ENCODE results near the gene ARHGEF7. TPM values are rescaled to one million over a fixed set of nuclear protein-coding genes. Genes with fewer than 3 reads are reported as not detected.

Gene ARHGEF7
- total RNA-seq, 2 donors from 2014 or later, result 117 to 152 TPM

GRCh38 chr13:111262281-111262680, 147.2 kb downstream of the ARHGEF7 start:
- TF ChIP-seq, protein P1, sequence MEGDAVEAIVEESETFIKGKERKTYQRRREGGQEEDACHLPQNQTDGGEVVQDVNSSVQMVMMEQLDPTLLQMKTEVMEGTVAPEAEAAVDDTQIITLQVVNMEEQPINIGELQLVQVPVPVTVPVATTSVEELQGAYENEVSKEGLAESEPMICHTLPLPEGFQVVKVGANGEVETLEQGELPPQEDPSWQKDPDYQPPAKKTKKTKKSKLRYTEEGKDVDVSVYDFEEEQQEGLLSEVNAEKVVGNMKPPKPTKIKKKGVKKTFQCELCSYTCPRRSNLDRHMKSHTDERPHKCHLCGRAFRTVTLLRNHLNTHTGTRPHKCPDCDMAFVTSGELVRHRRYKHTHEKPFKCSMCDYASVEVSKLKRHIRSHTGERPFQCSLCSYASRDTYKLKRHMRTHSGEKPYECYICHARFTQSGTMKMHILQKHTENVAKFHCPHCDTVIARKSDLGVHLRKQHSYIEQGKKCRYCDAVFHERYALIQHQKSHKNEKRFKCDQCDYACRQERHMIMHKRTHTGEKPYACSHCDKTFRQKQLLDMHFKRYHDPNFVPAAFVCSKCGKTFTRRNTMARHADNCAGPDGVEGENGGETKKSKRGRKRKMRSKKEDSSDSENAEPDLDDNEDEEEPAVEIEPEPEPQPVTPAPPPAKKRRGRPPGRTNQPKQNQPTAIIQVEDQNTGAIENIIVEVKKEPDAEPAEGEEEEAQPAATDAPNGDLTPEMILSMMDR (IDR thresholded peaks at IDR 0.05), result no peak
- no peak for ATAC-seq (ENCODE audit: insufficient number of reproducible peaks, low FRiP score, low read depth)
- H3K9me3 ChIP-seq, result no peaks in the 10 kb centered on the region
- DNase-seq (ENCODE audit: low spot score), result no peak
- peaks cover 0 to 6% of the 10 kb centered on the region in 2 donors for H3K4me1 ChIP-seq (ENCODE audit: control insufficient read depth in 1 of 2, low read depth in 2 of 2)
- H3K4me3 ChIP-seq, result no peak overlapping the region
- peaks cover 24% of the 10 kb centered on the region for H3K36me3 ChIP-seq
- no peaks in the 10 kb centered on the region for H3K27me3 ChIP-seq (replicated peaks; ENCODE audit: insufficient read depth)
- H3K27ac ChIP-seq, result no peak overlapping the region

GRCh38 chr13:111262715-111263114, 147.6 kb downstream of the ARHGEF7 start:
- Histone ChIP-seq H3K9me3 (no peaks in the 10 kb centered on the region), H3K4me3 (no peak overlapping the region), H3K4me1 (ENCODE audit: control insufficient read depth in 1 of 2, low read depth in 2 of 2) (peaks cover 0 to 6% of the 10 kb centered on the region in 2 donors), H3K36me3 (peaks cover 22% of the 10 kb centered on the region), H3K27me3 (replicated peaks; ENCODE audit: insufficient read depth) (no peaks in the 10 kb centered on the region), H3K27ac (no peak overlapping the region)
- ATAC-seq (ENCODE audit: insufficient number of reproducible peaks, low FRiP score, low read depth) (no peak), DNase-seq (ENCODE audit: low spot score) (no peak)
- TF ChIP-seq, protein P1 (IDR thresholded peaks at IDR 0.05), result no peak

GRCh38 chr13:111263566-111263965, 148.5 kb downstream of the ARHGEF7 start:
- H3K36me3 ChIP-seq, result peaks cover 18% of the 10 kb centered on the region
- peaks cover 0 to 6% of the 10 kb centered on the region in 2 donors for H3K4me1 ChIP-seq (ENCODE audit: control insufficient read depth in 1 of 2, low read depth in 2 of 2)
- H3K9me3 ChIP-seq, result no peaks in the 10 kb centered on the region
- no peaks in the 10 kb centered on the region for H3K27me3 ChIP-seq (replicated peaks; ENCODE audit: insufficient read depth)
- TF ChIP-seq, protein P1 (IDR thresholded peaks at IDR 0.05), result no peak
- no peak for DNase-seq (ENCODE audit: low spot score)
- H3K4me3 ChIP-seq, result no peak overlapping the region
- H3K27ac ChIP-seq, result no peak overlapping the region
- no peak for ATAC-seq (ENCODE audit: insufficient number of reproducible peaks, low FRiP score, low read depth)

- H3K4me1 ChIP-seq (ENCODE audit: control insufficient read depth in 1 of 2, low read depth in 2 of 2), result peaks cover 2 to 16% of the 10 kb centered on the region in 2 donors
- H3K9me3 ChIP-seq, result no peaks in the 10 kb centered on the region
- no peak overlapping the region for H3K27ac ChIP-seq
- ATAC-seq (ENCODE audit: insufficient number of reproducible peaks, low FRiP score, low read depth) (no peak), DNase-seq (ENCODE audit: low spot score) (no peak)
- TF ChIP-seq, protein P1 (IDR thresholded peaks at IDR 0.05), result no peak
- no peak overlapping the region for H3K4me3 ChIP-seq
- H3K36me3 ChIP-seq, result peaks cover 13% of the 10 kb centered on the region
- H3K27me3 ChIP-seq (replicated peaks; ENCODE audit: insufficient read depth), result no peaks in the 10 kb centered on the region
Observed at GRCh38 chr13:111265006-111265700, 150.0 kb downstream of the ARHGEF7 start.

DNA sequence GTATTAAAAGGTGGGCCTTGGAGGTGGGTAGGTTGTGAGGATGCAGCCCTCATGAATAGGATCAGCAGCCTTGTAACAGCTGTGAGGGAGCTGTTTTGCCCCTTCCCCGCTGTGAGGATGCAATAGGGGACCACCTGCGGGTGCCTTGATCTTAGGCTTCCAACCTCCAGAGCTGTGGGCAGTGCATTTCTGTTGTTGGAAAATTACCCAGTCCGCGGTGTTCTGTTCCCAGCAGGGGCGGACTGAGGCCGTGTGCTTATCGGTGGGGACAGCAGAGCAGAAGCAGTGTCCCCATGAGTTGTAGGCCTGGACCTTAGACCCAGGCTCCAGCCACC, 150.6 kb downstream of the ARHGEF7 start:
- Histone ChIP-seq H3K27ac (no peak overlapping the region), H3K9me3 (no peaks in the 10 kb centered on the region), H3K4me1 (ENCODE audit: control insufficient read depth in 1 of 2, low read depth in 2 of 2) (peaks cover 3 to 21% of the 10 kb centered on the region in 2 donors), H3K4me3 (no peak overlapping the region), H3K36me3 (peaks cover 13% of the 10 kb centered on the region), H3K27me3 (replicated peaks; ENCODE audit: insufficient read depth) (no peaks in the 10 kb centered on the region)
- TF ChIP-seq, protein P1 (IDR thresholded peaks at IDR 0.05), result no peak
- DNase-seq (ENCODE audit: low spot score), result no peak
- ATAC-seq (ENCODE audit: insufficient number of reproducible peaks, low FRiP score, low read depth), result no peak

All from thoracic aorta (tissue), 2 donors.